HL-60/S4 (cell line): ENCODE results near the gene SLC39A11.
"Not testable (repeated sequence)": the region's sequence is repeated elsewhere in the genome, so short reads cannot be mapped to it uniquely, and the experiment has no call there.

Source experiments
- in situ Hi-C: fragments of 300-500 bp; cut with MboI; formaldehyde crosslinking; loops from 2 replicates; pipeline ENCODE4 v1.14.3; 2022; ENCODE audit warnings: low sequenced_read_pairs

The SLC39A11 gene

GRCh38 chr17:72726936-72727335 lies 365.6 kb downstream of the SLC39A11 start:
- in situ Hi-C loops: loop anchor here (10.0 kb wide), 2 partner anchors 458 to 648 kb away; no protein-coding TSS in a partner anchor

GRCh38 chr17:72725433-72726068 lies 366.9 kb downstream of the SLC39A11 start:
- in situ Hi-C loops: loop anchor here (10.0 kb wide), 2 partner anchors 459 to 649 kb away; no protein-coding TSS in a partner anchor

GRCh38 chr17:72724267-72724666 lies 368.2 kb downstream of the SLC39A11 start:
- in situ Hi-C loops: loop anchor here (10.0 kb wide), 2 partner anchors 461 to 651 kb away; no protein-coding TSS in a partner anchor

GRCh38 chr17:72723711-72724110 lies 368.8 kb downstream of the SLC39A11 start:
- in situ Hi-C loops: loop anchor here (10.0 kb wide), 2 partner anchors 461 to 651 kb away; no protein-coding TSS in a partner anchor

GRCh38 chr17:72720494-72720825 lies 372.0 kb downstream of the SLC39A11 start:
- in situ Hi-C loops: loop anchor here (10.0 kb wide), 2 partner anchors 464 to 654 kb away; no protein-coding TSS in a partner anchor

GRCh38 chr17:72719578-72720493 lies 372.7 kb downstream of the SLC39A11 start:
- in situ Hi-C loops: loop anchor here (10.0 kb wide), 3 partner anchors 155 to 655 kb away; no protein-coding TSS in a partner anchor

GRCh38 chr17:72719206-72719577 lies 373.3 kb downstream of the SLC39A11 start:
- in situ Hi-C loops: loop anchor here (10.0 kb wide), 1 partner anchor 154 kb away; no protein-coding TSS in a partner anchor

- in situ Hi-C loops: loop anchor here (10.0 kb wide), 1 partner anchor 153 kb away; no protein-coding TSS in a partner anchor
Measured at GRCh38 chr17:72717676-72718075, 374.8 kb downstream of the SLC39A11 start.

GRCh38 chr17:72717276-72717675 lies 375.2 kb downstream of the SLC39A11 start:
- in situ Hi-C loops: loop anchor here (10.0 kb wide), 1 partner anchor 152 kb away; no protein-coding TSS in a partner anchor

- in situ Hi-C loops: loop anchor here (10.0 kb wide), 1 partner anchor 151 kb away; no protein-coding TSS in a partner anchor
Measured at GRCh38 chr17:72715906-72716572, 376.4 kb downstream of the SLC39A11 start.

GRCh38 chr17:72714357-72714966 lies 378.0 kb downstream of the SLC39A11 start:
- in situ Hi-C loops: loop anchor here (10.0 kb wide), 1 partner anchor 150 kb away; no protein-coding TSS in a partner anchor

- in situ Hi-C loops: loop anchor here (10.0 kb wide), 1 partner anchor 149 kb away; no protein-coding TSS in a partner anchor
Measured at GRCh38 chr17:72713701-72714100, 378.8 kb downstream of the SLC39A11 start.

GRCh38 chr17:72711521-72712310 lies 380.8 kb downstream of the SLC39A11 start:
- in situ Hi-C loops: loop anchor here (10.0 kb wide), 1 partner anchor 147 kb away; no protein-coding TSS in a partner anchor

GRCh38 chr17:72710834-72711233 lies 381.7 kb downstream of the SLC39A11 start:
- in situ Hi-C loops: loop anchor here (10.0 kb wide), 1 partner anchor 146 kb away; no protein-coding TSS in a partner anchor

GRCh38 chr17:72710202-72710601 lies 382.3 kb downstream of the SLC39A11 start:
- in situ Hi-C loops: loop anchor here (10.0 kb wide), 1 partner anchor 145 kb away; no protein-coding TSS in a partner anchor

- in situ Hi-C loops: not testable (repeated sequence)
Measured at GRCh38 chr17:72708682-72709081, 383.8 kb downstream of the SLC39A11 start.

- in situ Hi-C loops: no loop called here
Measured at GRCh38 chr17:72707881-72708280, 384.6 kb downstream of the SLC39A11 start.

GRCh38 chr17:72706396-72706981 lies 386.0 kb downstream of the SLC39A11 start:
- in situ Hi-C loops: no loop called here

GRCh38 chr17:72705905-72706395 lies 386.5 kb downstream of the SLC39A11 start:
- in situ Hi-C loops: no loop called here
